22Rv1 (cell line): Measurements from ENCODE around the gene JARID2.

ENCODE experiments used
- CTCF ChIP-seq: fragments of 450-650 bp; IDR thresholded peaks from 2 replicates; pipeline ENCODE4 v1.5.1; 2017; ENCODE audit warnings: mild to moderate bottlenecking
- ZFX ChIP-seq: fragments of 450-650 bp; IDR thresholded peaks from 2 replicates; pipeline ENCODE4 v1.6.1; 2017; ENCODE audit warnings: antibody characterized with exemption, borderline replicate concordance

- TF ChIP-seq CTCF (no peak), ZFX (no peak)
Observed at GRCh38 chr6:15363523-15364400, 117.9 kb downstream of the JARID2 start.
